HG03064 (cell line): ENCODE results near the gene TTF1.

ENCODE experiments used
- ATAC-seq: cut with Tn5 transposase; IDR thresholded peaks from one replicate; pipeline ENCODE4 v1.9.1; 2021; ENCODE audit warnings: low read depth; ENCODE audit not compliant: unreplicated experiment

Gene TTF1, protein sequence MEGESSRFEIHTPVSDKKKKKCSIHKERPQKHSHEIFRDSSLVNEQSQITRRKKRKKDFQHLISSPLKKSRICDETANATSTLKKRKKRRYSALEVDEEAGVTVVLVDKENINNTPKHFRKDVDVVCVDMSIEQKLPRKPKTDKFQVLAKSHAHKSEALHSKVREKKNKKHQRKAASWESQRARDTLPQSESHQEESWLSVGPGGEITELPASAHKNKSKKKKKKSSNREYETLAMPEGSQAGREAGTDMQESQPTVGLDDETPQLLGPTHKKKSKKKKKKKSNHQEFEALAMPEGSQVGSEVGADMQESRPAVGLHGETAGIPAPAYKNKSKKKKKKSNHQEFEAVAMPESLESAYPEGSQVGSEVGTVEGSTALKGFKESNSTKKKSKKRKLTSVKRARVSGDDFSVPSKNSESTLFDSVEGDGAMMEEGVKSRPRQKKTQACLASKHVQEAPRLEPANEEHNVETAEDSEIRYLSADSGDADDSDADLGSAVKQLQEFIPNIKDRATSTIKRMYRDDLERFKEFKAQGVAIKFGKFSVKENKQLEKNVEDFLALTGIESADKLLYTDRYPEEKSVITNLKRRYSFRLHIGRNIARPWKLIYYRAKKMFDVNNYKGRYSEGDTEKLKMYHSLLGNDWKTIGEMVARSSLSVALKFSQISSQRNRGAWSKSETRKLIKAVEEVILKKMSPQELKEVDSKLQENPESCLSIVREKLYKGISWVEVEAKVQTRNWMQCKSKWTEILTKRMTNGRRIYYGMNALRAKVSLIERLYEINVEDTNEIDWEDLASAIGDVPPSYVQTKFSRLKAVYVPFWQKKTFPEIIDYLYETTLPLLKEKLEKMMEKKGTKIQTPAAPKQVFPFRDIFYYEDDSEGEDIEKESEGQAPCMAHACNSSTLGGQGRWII

DNA sequence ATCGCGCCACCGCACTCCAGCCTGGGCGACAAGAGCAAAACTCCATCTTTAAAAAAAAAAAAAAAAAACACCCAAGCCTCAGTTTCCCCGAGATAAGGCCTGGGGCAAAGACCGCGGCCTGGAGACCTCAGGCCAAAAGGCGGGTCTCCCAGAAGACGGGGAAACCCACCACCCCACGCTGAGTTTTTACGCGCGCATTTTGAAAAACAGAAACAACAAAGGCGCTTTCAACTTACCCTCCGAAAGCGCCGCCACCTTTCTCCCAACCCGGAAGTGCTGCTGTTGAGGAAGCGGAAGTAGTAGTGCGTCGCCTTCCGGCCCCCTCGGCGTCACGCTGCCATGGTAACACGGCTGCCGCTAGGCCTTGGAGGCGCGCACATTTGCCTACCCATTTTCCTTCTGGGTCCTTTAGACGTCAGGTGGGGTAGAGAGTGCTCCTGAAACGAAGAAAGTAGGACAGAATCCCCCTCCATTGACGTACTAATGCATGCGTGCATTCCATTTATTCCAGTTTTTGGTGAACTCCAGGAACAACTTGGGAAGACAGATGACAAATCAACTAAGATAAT is at the start of gene TTF1:
Gene TTF1, minus strand, starts transcription at position 287 of the 569 bp plus-strand sequence. CDS start 4,019 bp downstream, outside the sequence.
- ATAC-seq: peak; percentile 72

- no peak for ATAC-seq
These were observed 49.6 kb upstream of the TTF1 start for GRCh38 chr9:132456241-132456640.

- ATAC-seq: no peak
These were observed 44.6 kb upstream of the TTF1 start for GRCh38 chr9:132451276-132451675.

- ATAC-seq: no peak
These were observed 41.3 kb upstream of the TTF1 start for GRCh38 chr9:132447902-132448301.

DNA sequence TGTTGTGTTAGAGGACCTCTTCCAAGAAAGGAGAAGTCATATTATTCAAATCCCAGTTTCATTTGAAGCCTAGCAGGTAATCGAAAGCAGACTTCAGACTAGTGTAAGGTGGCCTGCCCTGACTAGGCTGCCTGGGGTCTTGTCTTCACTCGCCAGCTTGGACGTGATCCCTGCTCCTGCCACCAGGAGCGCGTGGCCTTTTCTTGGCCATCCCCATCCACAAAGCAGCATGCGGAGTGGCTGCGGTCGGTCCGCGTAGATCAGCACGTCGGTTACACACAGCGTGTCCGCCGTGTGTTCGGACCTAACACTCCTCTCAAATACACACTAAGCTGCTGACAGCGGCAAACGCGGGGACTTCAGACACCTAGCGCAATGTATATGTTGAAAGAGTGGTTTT is 40.7 kb upstream of the TTF1 start:
- no peak for ATAC-seq

GRCh38 chr9:132446887-132447286 is 40.2 kb upstream of the TTF1 start:
- ATAC-seq: no peak

- no peak for ATAC-seq
These were observed 37.4 kb upstream of the TTF1 start for GRCh38 chr9:132443951-132444607.

- ATAC-seq: no peak
These were observed 34.8 kb upstream of the TTF1 start for GRCh38 chr9:132441404-132441803.

DNA sequence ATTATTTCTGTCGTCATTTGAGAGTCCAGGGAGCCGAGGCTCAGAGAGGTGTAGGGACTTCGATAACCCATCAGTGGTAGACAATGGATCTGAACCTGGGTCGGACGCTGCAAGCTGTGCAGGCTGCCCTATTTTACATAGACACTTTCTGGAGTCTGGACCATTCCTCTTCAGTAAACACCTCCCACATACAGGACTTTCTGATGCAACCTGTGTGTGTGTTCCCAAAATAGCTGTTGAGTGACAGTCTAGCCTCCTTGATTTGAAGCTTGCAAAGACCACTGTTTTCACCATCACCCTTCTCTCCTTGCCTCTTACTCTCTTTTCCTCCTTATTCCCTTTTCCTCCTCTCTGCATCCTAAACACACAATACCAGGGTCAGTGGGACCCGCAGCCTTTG is 34.1 kb upstream of the TTF1 start:
- ATAC-seq: no peak

GRCh38 chr9:132439153-132439552 is 32.5 kb upstream of the TTF1 start:
- ATAC-seq: no peak

DNA sequence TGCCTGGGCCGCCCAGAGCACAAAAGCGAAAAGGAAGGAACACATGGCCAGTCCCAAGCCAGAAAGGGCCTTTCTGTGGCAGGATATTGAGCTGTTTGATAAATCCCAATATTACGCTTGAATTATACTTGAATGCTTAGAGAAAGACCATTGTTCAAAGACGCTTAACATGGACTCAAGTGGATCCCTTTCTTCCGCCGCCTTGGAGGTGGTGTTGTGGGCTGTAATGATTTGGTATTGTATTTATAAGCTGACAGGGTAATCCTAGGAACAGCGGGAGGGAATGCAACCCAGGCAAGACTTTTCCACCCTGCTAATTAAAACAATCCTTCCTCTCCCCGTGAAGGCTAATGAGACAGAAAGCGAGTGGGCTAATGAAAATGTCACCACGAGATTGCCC is 28.2 kb upstream of the TTF1 start:
- no peak for ATAC-seq

DNA sequence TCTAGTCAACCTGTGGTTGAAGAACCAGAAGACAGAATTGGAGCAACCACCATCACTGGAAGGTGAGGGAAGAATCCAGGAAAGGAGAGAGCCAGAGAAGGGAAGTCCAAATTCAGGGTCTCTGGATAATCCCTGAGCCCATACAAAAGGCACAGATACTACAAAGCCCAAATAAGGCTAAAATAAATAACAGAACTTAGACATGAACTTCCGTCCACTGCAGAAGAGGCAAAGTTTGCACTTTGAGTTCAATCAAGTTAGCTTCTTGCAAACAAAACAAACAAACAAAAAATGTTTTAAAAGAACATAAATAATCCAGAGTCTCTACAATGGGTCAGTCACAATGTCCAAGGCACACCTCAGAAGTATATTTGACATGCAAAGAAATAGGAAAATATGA is 24.4 kb upstream of the TTF1 start:
- ATAC-seq: no peak

DNA sequence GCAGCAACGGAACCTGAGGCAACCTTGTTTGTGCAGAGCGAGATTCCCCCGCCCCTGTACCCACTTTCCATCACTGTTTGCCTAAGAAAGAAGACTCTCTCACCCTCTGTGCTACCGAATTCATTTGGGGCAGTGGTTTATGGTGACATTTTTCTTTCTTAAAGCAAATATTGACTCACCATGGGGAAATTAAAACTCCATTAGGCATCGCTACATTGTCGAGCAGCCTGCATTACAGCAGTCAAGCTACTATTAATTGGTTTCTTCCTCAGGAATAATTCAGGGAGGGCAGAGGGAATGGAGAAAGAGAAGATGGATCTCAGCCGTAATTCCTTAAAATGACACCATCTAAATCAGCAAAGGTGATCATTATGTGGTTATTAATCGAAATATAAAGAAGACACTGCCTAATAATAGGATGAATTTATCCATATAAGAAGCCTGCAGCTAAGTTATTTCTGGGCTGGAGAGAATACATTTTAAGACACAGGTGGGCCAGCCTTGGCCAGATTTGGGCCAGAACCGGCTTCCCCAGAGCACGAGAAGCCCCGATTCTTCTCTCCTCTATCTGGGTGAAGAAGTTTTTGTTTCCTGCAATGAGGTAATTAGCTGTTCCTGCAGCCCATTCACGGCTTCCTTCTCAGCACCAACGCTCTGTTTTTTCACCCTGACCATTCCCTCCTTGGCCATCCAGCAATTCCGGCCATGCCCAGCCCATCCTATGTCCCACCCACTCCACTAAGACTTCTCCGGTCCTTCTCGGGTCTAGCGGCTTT is 20.2 kb upstream of the TTF1 start:
- no peak for ATAC-seq

DNA sequence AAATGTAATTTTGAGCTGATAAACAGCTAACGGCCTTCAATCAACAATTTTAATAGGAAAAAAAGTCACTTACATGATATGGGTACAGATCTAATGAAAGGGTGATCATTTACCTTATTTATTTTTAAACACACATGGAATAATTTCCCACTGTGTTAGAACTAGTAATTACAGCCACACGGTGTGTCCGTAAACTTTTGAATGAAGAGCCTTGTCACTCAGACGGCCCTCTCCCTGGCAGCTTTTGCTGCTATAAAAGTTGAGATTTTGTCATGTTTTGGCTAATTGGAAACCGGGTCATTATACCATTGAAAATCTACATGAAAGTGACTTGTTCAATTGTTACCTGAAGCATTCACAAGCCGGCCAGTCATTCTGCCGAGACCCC is 19.0 kb upstream of the TTF1 start:
- ATAC-seq: no peak

- ATAC-seq: no peak
These were observed 18.4 kb upstream of the TTF1 start for GRCh38 chr9:132424857-132425674.

- ATAC-seq: no peak
These were observed 16.9 kb upstream of the TTF1 start for GRCh38 chr9:132423503-132423902.

DNA sequence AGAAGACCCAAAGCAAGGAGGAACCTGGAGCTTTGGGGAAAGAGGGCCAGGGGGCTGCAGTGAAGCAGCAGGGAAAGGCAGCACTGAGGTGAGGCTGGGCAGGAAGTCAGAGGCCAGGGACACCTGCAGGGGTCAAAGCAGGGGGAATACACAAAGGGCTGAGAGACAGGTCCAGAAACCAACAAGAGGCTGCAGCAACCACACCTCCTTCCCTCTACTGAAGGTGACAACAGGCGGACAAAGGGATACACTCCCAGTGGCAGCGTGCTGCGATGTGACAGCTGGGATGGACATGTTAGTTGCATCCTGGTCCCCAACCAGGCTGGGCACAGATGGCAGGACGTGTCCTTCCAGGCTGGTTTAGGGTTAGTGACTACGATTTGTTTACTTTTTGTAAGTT is 15.9 kb upstream of the TTF1 start:
- ATAC-seq: no peak

DNA sequence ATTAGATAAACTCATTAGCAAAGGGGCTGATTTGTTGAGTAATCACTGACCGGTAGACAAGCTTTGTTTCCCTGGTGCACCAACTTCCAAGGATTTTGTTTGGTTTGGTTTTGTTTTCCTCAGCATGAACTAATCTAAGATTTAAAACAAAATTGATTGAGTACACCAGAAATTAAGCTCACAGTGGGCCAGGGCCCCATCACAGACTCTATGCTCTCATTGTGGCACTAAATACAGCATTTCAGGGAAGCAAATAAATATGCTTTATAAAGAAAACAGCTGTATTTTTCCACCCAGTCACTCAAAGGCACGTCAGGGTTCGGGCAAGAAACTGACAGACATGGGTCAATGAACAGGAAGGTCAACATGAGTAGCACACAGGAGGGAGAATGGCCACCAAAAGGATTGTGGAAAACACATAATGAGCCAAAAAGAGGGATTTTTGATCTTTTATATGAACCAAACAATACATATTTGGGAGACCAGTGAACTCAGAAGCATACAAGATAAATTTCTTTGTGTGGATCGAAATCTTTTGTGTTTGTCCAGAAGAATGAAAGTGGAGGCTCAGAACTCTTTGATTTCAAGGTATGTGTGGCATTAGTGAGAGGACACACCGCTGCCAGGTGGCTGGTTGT is 12.2 kb upstream of the TTF1 start:
- ATAC-seq: no peak

DNA sequence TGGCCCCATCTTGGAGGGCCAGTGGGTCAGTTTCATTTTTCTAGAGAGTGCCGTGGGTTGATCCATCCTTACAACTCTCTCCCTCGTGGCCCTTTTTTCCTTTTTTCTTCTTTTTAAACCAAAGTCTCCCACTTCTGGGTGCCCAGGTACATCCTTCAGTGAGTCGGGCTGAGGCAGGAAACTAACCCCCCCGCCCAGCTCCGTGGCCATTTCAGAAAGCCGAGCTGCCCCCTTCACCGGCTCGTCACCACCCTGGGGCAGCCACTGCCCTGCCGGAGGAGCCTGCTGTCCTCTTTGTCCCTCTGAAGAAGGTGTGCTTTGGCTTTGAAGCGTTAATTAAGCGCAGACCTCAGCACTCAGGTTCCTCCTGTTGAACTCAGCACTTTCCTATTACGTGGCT is 8.5 kb upstream of the TTF1 start:
- no peak for ATAC-seq
